Stimulated activated memory B cell treated with anti-CD40 and anti-IgM and Interleukin-4, amounts not matched to agents 10 μg/mL and 1 μg/mL and 100 μg/mL, for 72 hours (primary cell): ENCODE results near the gene JMJD1C.
A peak's percentile ranks its signal among the peaks of the same experiment; 100 is the strongest.

Experiments used
- ATAC-seq: fragments of 150-1000 bp; cut with Tn5 transposase; 2 replicates; pipeline ENCODE4 v1.10.0; 2021
- H3K27ac Mint-ChIP-seq: one replicate; pipeline ENCODE4 v1.8.0; 2022; ENCODE audit warnings: mild to moderate bottlenecking, mixed read lengths
- H3K27me3 Mint-ChIP-seq: one replicate; pipeline ENCODE4 v1.8.0; 2022; ENCODE audit warnings: mixed read lengths
- H3K36me3 Mint-ChIP-seq: one replicate; pipeline ENCODE4 v1.8.0; 2022; ENCODE audit warnings: mixed read lengths
- H3K4me1 Mint-ChIP-seq: one replicate; pipeline ENCODE4 v1.8.0; 2022; ENCODE audit warnings: mixed read lengths
- H3K4me3 Mint-ChIP-seq: one replicate; pipeline ENCODE4 v1.8.0; 2022; ENCODE audit warnings: mild to moderate bottlenecking, moderate library complexity, mixed read lengths
- H3K9me3 Mint-ChIP-seq: one replicate; pipeline ENCODE4 v1.8.0; 2022; ENCODE audit warnings: mixed read lengths

JMJD1C gene

GRCh38 chr10:63192826-63193225 lies 273.0 kb downstream of the JMJD1C start:
- Mint-ChIP-seq H3K4me3 (no peak overlapping the region), H3K27me3 (no peaks in the 10 kb centered on the region), H3K27ac (no peak overlapping the region), H3K4me1 (no peaks in the 10 kb centered on the region), H3K36me3 (peaks cover 46% of the 10 kb centered on the region), H3K9me3 (no peaks in the 10 kb centered on the region)
- ATAC-seq, result no peak

- H3K4me3 Mint-ChIP-seq, result no peak overlapping the region
- H3K36me3 Mint-ChIP-seq, result peaks cover 51% of the 10 kb centered on the region
- H3K9me3 Mint-ChIP-seq, result no peaks in the 10 kb centered on the region
- ATAC-seq, result no peak
- H3K27ac Mint-ChIP-seq, result no peak overlapping the region
- no peaks in the 10 kb centered on the region for H3K27me3 Mint-ChIP-seq
- H3K4me1 Mint-ChIP-seq, result peaks cover 30% of the 10 kb centered on the region
Measured at GRCh38 chr10:63175534-63175933, 290.2 kb downstream of the JMJD1C start.

- H3K4me1 Mint-ChIP-seq, result peaks cover 30% of the 10 kb centered on the region
- no peaks in the 10 kb centered on the region for H3K9me3 Mint-ChIP-seq
- ATAC-seq, result peak; percentile 97
- no peaks in the 10 kb centered on the region for H3K27me3 Mint-ChIP-seq
- H3K36me3 Mint-ChIP-seq, result peaks cover 61% of the 10 kb centered on the region
- H3K4me3 Mint-ChIP-seq, result peak overlapping the region; percentile 23
- H3K27ac Mint-ChIP-seq, result peak overlapping the region; percentile 83
Measured at GRCh38 chr10:63173468-63174232, 292.1 kb downstream of the JMJD1C start.

GRCh38 chr10:63171926-63172325 lies 293.9 kb downstream of the JMJD1C start:
- Mint-ChIP-seq H3K27ac (peak overlapping the region; percentile 51), H3K4me1 (peaks cover 25% of the 10 kb centered on the region), H3K36me3 (peaks cover 57% of the 10 kb centered on the region), H3K4me3 (no peak overlapping the region), H3K27me3 (no peaks in the 10 kb centered on the region), H3K9me3 (no peaks in the 10 kb centered on the region)
- no peak for ATAC-seq

- no peak for ATAC-seq
- peak overlapping the region; percentile 46 for H3K27ac Mint-ChIP-seq
- H3K9me3 Mint-ChIP-seq, result no peaks in the 10 kb centered on the region
- H3K36me3 Mint-ChIP-seq, result peaks cover 52% of the 10 kb centered on the region
- H3K4me1 Mint-ChIP-seq, result peaks cover 25% of the 10 kb centered on the region
- H3K27me3 Mint-ChIP-seq, result no peaks in the 10 kb centered on the region
- H3K4me3 Mint-ChIP-seq, result no peak overlapping the region
Measured at GRCh38 chr10:63171255-63171855, 294.4 kb downstream of the JMJD1C start.

GRCh38 chr10:63169624-63170023 lies 296.2 kb downstream of the JMJD1C start:
- peaks cover 23% of the 10 kb centered on the region for H3K4me1 Mint-ChIP-seq
- no peak for ATAC-seq

GRCh38 chr10:63168821-63169462 lies 296.8 kb downstream of the JMJD1C start:
- Mint-ChIP-seq H3K4me3 (no peak overlapping the region), H3K4me1 (peaks cover 16% of the 10 kb centered on the region), H3K27me3 (no peaks in the 10 kb centered on the region), H3K9me3 (no peaks in the 10 kb centered on the region), H3K27ac (peak overlapping the region; percentile 68), H3K36me3 (peaks cover 43% of the 10 kb centered on the region)
- no peak for ATAC-seq

More at GRCh38 chr10:63169624-63170023, 296.2 kb downstream of the JMJD1C start:
- Mint-ChIP-seq H3K9me3 (no peaks in the 10 kb centered on the region), H3K27ac (peak overlapping the region; percentile 68), H3K27me3 (no peaks in the 10 kb centered on the region), H3K36me3 (peaks cover 49% of the 10 kb centered on the region), H3K4me3 (no peak overlapping the region)

- Mint-ChIP-seq H3K36me3 (peaks cover 30% of the 10 kb centered on the region), H3K9me3 (no peaks in the 10 kb centered on the region), H3K4me3 (no peak overlapping the region), H3K27me3 (no peaks in the 10 kb centered on the region), H3K4me1 (no peaks in the 10 kb centered on the region), H3K27ac (no peak overlapping the region)
- ATAC-seq, result peak; percentile 59
Measured at GRCh38 chr10:63166742-63167258, 299.0 kb downstream of the JMJD1C start.

GRCh38 chr10:63165249-63165648 lies 300.5 kb downstream of the JMJD1C start:
- Mint-ChIP-seq H3K27ac (no peak overlapping the region), H3K27me3 (no peaks in the 10 kb centered on the region), H3K9me3 (no peaks in the 10 kb centered on the region), H3K4me3 (no peak overlapping the region), H3K36me3 (peaks cover 20% of the 10 kb centered on the region), H3K4me1 (no peaks in the 10 kb centered on the region)
- no peak for ATAC-seq

- ATAC-seq, result no peak
- H3K36me3 Mint-ChIP-seq, result peaks cover 11% of the 10 kb centered on the region
- H3K27ac Mint-ChIP-seq, result no peak overlapping the region
- no peaks in the 10 kb centered on the region for H3K9me3 Mint-ChIP-seq
- no peak overlapping the region for H3K4me3 Mint-ChIP-seq
- H3K4me1 Mint-ChIP-seq, result no peaks in the 10 kb centered on the region
- no peaks in the 10 kb centered on the region for H3K27me3 Mint-ChIP-seq
Measured at GRCh38 chr10:63164166-63164623, 301.6 kb downstream of the JMJD1C start.

GRCh38 chr10:63161592-63161991 lies 304.2 kb downstream of the JMJD1C start:
- Mint-ChIP-seq H3K9me3 (no peaks in the 10 kb centered on the region), H3K36me3 (peaks cover 4% of the 10 kb centered on the region), H3K4me1 (peaks cover 15% of the 10 kb centered on the region), H3K27me3 (no peaks in the 10 kb centered on the region), H3K4me3 (no peak overlapping the region), H3K27ac (no peak overlapping the region)
- no peak for ATAC-seq

- Mint-ChIP-seq H3K4me3 (no peak overlapping the region), H3K9me3 (no peaks in the 10 kb centered on the region), H3K27me3 (no peaks in the 10 kb centered on the region), H3K4me1 (peaks cover 21% of the 10 kb centered on the region), H3K27ac (no peak overlapping the region), H3K36me3 (peaks cover 22% of the 10 kb centered on the region)
- ATAC-seq, result peak; percentile 64
Measured at GRCh38 chr10:63157845-63158624, 307.7 kb downstream of the JMJD1C start.

GRCh38 chr10:63156236-63156635 lies 309.5 kb downstream of the JMJD1C start:
- Mint-ChIP-seq H3K36me3 (peaks cover 25% of the 10 kb centered on the region), H3K27ac (no peak overlapping the region), H3K27me3 (no peaks in the 10 kb centered on the region), H3K9me3 (no peaks in the 10 kb centered on the region), H3K4me1 (peaks cover 22% of the 10 kb centered on the region), H3K4me3 (no peak overlapping the region)
- ATAC-seq, result no peak

- peaks cover 25% of the 10 kb centered on the region for H3K36me3 Mint-ChIP-seq
- peaks cover 28% of the 10 kb centered on the region for H3K4me1 Mint-ChIP-seq
- H3K4me3 Mint-ChIP-seq, result no peak overlapping the region
- H3K27me3 Mint-ChIP-seq, result no peaks in the 10 kb centered on the region
- peak overlapping the region; percentile 18 for H3K27ac Mint-ChIP-seq
- no peak for ATAC-seq
- no peaks in the 10 kb centered on the region for H3K9me3 Mint-ChIP-seq
Measured at GRCh38 chr10:63155388-63156020, 310.3 kb downstream of the JMJD1C start.
